RWPE2 (cell line): ENCODE data around the gene KLB.
A peak's percentile ranks its signal among the peaks of the same experiment; 100 is the strongest.

Experiments
- ATAC-seq: fragments of 200-7000 bp; cut with Tn5 transposase; 3 replicates; pipeline ENCODE4 v1.9.1; 2021; ENCODE audit warnings: low read depth
- DNase-seq: peaks from one replicate; pipeline ENCODE4 v3.0.0-alpha.2; 2020; ENCODE audit warnings: low spot score
- H3K27ac ChIP-seq: fragments of 450-650 bp; 2 replicates; pipeline ENCODE4 v1.5.1; 2017; ENCODE audit warnings: mild to moderate bottlenecking; ENCODE audit not compliant: poor library complexity, severe bottlenecking
- H3K27me3 ChIP-seq: fragments of 250-450 bp; sonication (Bioruptor Pico); 2 replicates; pipeline ENCODE4 v1.5.1; 2021; ENCODE audit warnings: mild to moderate bottlenecking, moderate library complexity; ENCODE audit not compliant: insufficient read depth, poor library complexity, severe bottlenecking
- H3K36me3 ChIP-seq: fragments of 250-450 bp; sonication (Bioruptor Pico); 2 replicates; pipeline ENCODE4 v1.5.1; 2020; ENCODE audit warnings: low read depth, mild to moderate bottlenecking, moderate library complexity
- H3K4me1 ChIP-seq: fragments of 250-450 bp; sonication (Bioruptor Pico); 2 replicates; pipeline ENCODE4 v1.5.1; 2021; ENCODE audit warnings: mild to moderate bottlenecking, moderate library complexity; ENCODE audit not compliant: insufficient read depth, poor library complexity, severe bottlenecking
- H3K4me3 ChIP-seq: fragments of 250-450 bp; sonication (Bioruptor Pico); 2 replicates; pipeline ENCODE4 v1.5.1; 2021; ENCODE audit warnings: mild to moderate bottlenecking, moderate library complexity; ENCODE audit not compliant: severe bottlenecking
- H3K9me3 ChIP-seq: fragments of 250-450 bp; sonication (Bioruptor Pico); 2 replicates; pipeline ENCODE4 v1.5.1; 2021; ENCODE audit warnings: mild to moderate bottlenecking, moderate library complexity; ENCODE audit not compliant: severe bottlenecking
- TF ChIP-seq, protein P1 (sequence below): fragments of 450-650 bp; IDR thresholded peaks from one replicate; pipeline ENCODE4 v1.5.1; 2017; ENCODE audit warnings: mild to moderate bottlenecking, moderate library complexity; ENCODE audit not compliant: poor library complexity, severe bottlenecking

Gene KLB

DNA sequence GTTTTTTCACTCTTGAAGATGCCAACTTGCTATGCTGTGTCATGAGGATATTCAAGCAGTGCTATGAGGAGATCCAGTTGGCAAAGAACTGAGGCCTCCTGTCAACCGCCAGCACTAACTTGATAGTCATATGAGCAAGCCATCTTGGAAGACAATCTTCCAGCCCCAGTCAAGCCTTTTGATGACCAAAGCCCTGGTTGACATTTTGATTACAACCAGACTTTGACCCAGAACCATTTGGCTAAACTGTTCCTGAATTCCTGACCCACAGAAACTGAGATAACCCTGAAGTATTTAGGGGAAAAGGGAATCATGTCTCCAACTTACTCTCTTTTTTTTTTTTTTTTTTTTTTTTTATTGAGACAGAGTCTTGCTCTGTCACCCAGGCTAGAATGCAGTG is 87.6 kb downstream of the KLB start:
- peaks cover 10% of the 10 kb centered on the region for H3K4me1 ChIP-seq
- DNase-seq (no peak), ATAC-seq (no peak)
- no peaks in the 10 kb centered on the region for H3K27me3 ChIP-seq
- no peak overlapping the region for H3K4me3 ChIP-seq
- no peaks in the 10 kb centered on the region for H3K9me3 ChIP-seq
- peaks cover 15% of the 10 kb centered on the region for H3K36me3 ChIP-seq
- TF ChIP-seq, protein P1, sequence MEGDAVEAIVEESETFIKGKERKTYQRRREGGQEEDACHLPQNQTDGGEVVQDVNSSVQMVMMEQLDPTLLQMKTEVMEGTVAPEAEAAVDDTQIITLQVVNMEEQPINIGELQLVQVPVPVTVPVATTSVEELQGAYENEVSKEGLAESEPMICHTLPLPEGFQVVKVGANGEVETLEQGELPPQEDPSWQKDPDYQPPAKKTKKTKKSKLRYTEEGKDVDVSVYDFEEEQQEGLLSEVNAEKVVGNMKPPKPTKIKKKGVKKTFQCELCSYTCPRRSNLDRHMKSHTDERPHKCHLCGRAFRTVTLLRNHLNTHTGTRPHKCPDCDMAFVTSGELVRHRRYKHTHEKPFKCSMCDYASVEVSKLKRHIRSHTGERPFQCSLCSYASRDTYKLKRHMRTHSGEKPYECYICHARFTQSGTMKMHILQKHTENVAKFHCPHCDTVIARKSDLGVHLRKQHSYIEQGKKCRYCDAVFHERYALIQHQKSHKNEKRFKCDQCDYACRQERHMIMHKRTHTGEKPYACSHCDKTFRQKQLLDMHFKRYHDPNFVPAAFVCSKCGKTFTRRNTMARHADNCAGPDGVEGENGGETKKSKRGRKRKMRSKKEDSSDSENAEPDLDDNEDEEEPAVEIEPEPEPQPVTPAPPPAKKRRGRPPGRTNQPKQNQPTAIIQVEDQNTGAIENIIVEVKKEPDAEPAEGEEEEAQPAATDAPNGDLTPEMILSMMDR = no peak
- no peak overlapping the region for H3K27ac ChIP-seq

GRCh38 chr4:39495446-39496213 is 88.9 kb downstream of the KLB start:
- TF ChIP-seq, protein P1 = no peak
- peak; percentile 78 for ATAC-seq
- peaks cover 26% of the 10 kb centered on the region for H3K36me3 ChIP-seq

GRCh38 chr4:39497909-39498726 is 91.4 kb downstream of the KLB start:
- H3K4me1 ChIP-seq = peaks cover 10% of the 10 kb centered on the region
- H3K4me3 ChIP-seq = no peak overlapping the region
- no peaks in the 10 kb centered on the region for H3K27me3 ChIP-seq
- no peaks in the 10 kb centered on the region for H3K9me3 ChIP-seq
- H3K36me3 ChIP-seq = peaks cover 43% of the 10 kb centered on the region
- TF ChIP-seq, protein P1 = no peak
- DNase-seq (no peak), ATAC-seq (no peak)
- H3K27ac ChIP-seq = no peak overlapping the region

More at GRCh38 chr4:39495446-39496213, 88.9 kb downstream of the KLB start:
- Histone ChIP-seq H3K4me3 (no peak overlapping the region), H3K27me3 (no peaks in the 10 kb centered on the region), H3K9me3 (no peaks in the 10 kb centered on the region), H3K27ac (peak overlapping the region; percentile 14), H3K4me1 (peaks cover 10% of the 10 kb centered on the region)
- no peak for DNase-seq

GRCh38 chr4:39498727-39499020 is 91.9 kb downstream of the KLB start:
- Histone ChIP-seq H3K27me3 (no peaks in the 10 kb centered on the region), H3K27ac (no peak overlapping the region), H3K9me3 (no peaks in the 10 kb centered on the region), H3K4me3 (no peak overlapping the region), H3K36me3 (peaks cover 49% of the 10 kb centered on the region), H3K4me1 (peaks cover 10% of the 10 kb centered on the region)
- TF ChIP-seq, protein P1 = no peak
- no peak for ATAC-seq
- DNase-seq = no peak
